Testis (tissue), 3 donors: ENCODE data around the gene SPRED1. TPM values are rescaled to one million over a fixed set of nuclear protein-coding genes. Genes with fewer than 3 reads are reported as not detected.

Experiments used
- DNase-seq: peaks from one replicate; pipeline ENCODE4 v3.0.0-alpha.2; 2019
- H3K27ac ChIP-seq, 2 donors: fragments of 200-600 bp; sonication (generic); one replicate each; pipeline ENCODE4 v1.5.1; 2019
- H3K27me3 ChIP-seq: fragments of 200-600 bp; sonication (generic); one replicate; pipeline ENCODE4 v1.5.1; 2019
- H3K36me3 ChIP-seq: fragments of 200-600 bp; sonication (generic); one replicate; pipeline ENCODE4 v1.5.1; 2017; ENCODE audit warnings: low read depth; ENCODE audit errors: missing control alignments
- H3K4me1 ChIP-seq: fragments of 200-600 bp; sonication (generic); one replicate; pipeline ENCODE4 v1.5.1; 2019
- H3K4me3 ChIP-seq, 2 donors: fragments of 200-600 bp; sonication (generic); one replicate each; pipeline ENCODE4 v1.5.1; 2017 to 2019
- H3K9me3 ChIP-seq: fragments of 200-600 bp; sonication (generic); one replicate; pipeline ENCODE4 v1.5.1; 2017
- CTCF ChIP-seq, 3 experiments: fragments of 450-650 bp in 2 of 3; fragments of 200-600 bp in 1 of 3; sonication (generic) in 1 of 3; IDR thresholded peaks; one replicate each; pipeline ENCODE4 v1.5.1; 2016 to 2019; ENCODE audit warnings: antibody characterized with exemption in 3 of 3, mild to moderate bottlenecking in 2 of 3, moderate library complexity in 1 of 3
- POLR2A ChIP-seq: fragments of 450-650 bp; IDR thresholded peaks from one replicate; pipeline ENCODE4 v1.6.1; 2017; ENCODE audit warnings: antibody characterized with exemption, mild to moderate bottlenecking, moderate library complexity
- WGBS, 2 donors: methylation state at CpG; one replicate each; pipeline ENCODE4 v1.1.5; 2018; 5-methylcytosine and 5-hydroxymethylcytosine counted together
- intact Hi-C: fragments of 100-400 bp; cut with DNase I; formaldehyde crosslinking; loops from one replicate; pipeline ENCODE4 v1.15.1; 2023; ENCODE audit warnings: low total_unique reads
- polyA plus RNA-seq: library from polyadenylated mRNA; stranded (reverse); fragments of 350-450 nt; fragmentation: Illumina TruSeq; extraction: RNeasy Lipid Tissue Mini Kit (QIAGEN cat#74804); gene quantifications from one replicate; pipeline ENCODE4 v1.2.3, GENCODE V29; 2014; ENCODE audit warnings: low read depth, low replicate concordance; ENCODE audit not compliant: insufficient read depth
- total RNA-seq, 2 donors: library from RNA; depleted of rRNA; stranded (reverse); fragments of >200 nt; gene quantifications; one replicate each; pipeline ENCODE4 v1.2.3, GENCODE V29; 2016

SPRED1 gene
- total and polyA plus RNA-seq, 3 donors from 2014 or later = 9.3 to 14.2 (median 12.9) TPM

- WGBS, 2 donors = 34 to 53% methylated on average over 2 of the region's 2 CpGs
- peak overlapping the region; percentile 3 to 44 for H3K27ac ChIP-seq
Observed at GRCh38 chr15:38398134-38398533, 145.5 kb downstream of the SPRED1 start.

GRCh38 chr15:38401106-38401505 is 148.5 kb downstream of the SPRED1 start:
- intact Hi-C loops = no loop called here
- Histone ChIP-seq H3K4me3 (no peak overlapping the region), H3K9me3 (no peaks in the 10 kb centered on the region), H3K27me3 (no peaks in the 10 kb centered on the region), H3K36me3 (no peaks in the 10 kb centered on the region), H3K4me1 (peaks cover 10% of the 10 kb centered on the region), H3K27ac (no peak overlapping the region)
- no peak for DNase-seq
- TF ChIP-seq CTCF (IDR thresholded peaks at IDR 0.05) (no peak), POLR2A (no peak)
- 72 to 73% methylated on average over 6 of the region's 6 CpGs for WGBS, 2 donors

More at GRCh38 chr15:38398134-38398533, 145.5 kb downstream of the SPRED1 start:
- Histone ChIP-seq H3K4me3 (no peak overlapping the region), H3K36me3 (no peaks in the 10 kb centered on the region), H3K27me3 (no peaks in the 10 kb centered on the region), H3K9me3 (no peaks in the 10 kb centered on the region), H3K4me1 (peaks cover 10% of the 10 kb centered on the region)
- TF ChIP-seq POLR2A = no peak
- TF ChIP-seq CTCF (IDR thresholded peaks at IDR 0.05) = no peak
- peak; percentile 52 for DNase-seq
- intact Hi-C loops = no loop called here

- H3K9me3 ChIP-seq = no peaks in the 10 kb centered on the region
- H3K4me3 ChIP-seq = no peak overlapping the region
- intact Hi-C loops = no loop called here
- DNase-seq = no peak
- WGBS, 2 donors = 67 to 77% methylated on average over 5 of the region's 5 CpGs
- no peaks in the 10 kb centered on the region for H3K27me3 ChIP-seq
- peaks cover 10% of the 10 kb centered on the region for H3K4me1 ChIP-seq
- TF ChIP-seq POLR2A = no peak
- no peak for TF ChIP-seq CTCF (IDR thresholded peaks at IDR 0.05)
- no peak overlapping the region for H3K27ac ChIP-seq
- no peaks in the 10 kb centered on the region for H3K36me3 ChIP-seq
Observed at GRCh38 chr15:38401701-38402100, 149.1 kb downstream of the SPRED1 start.

GRCh38 chr15:38406436-38406835 is 153.8 kb downstream of the SPRED1 start:
- 75 to 84% methylated on average over 7 of the region's 7 CpGs for WGBS, 2 donors
- no peak for DNase-seq
- no peak for TF ChIP-seq POLR2A
- no peak for TF ChIP-seq CTCF (IDR thresholded peaks at IDR 0.05)
- H3K36me3 ChIP-seq = no peaks in the 10 kb centered on the region
- H3K4me3 ChIP-seq = no peak overlapping the region
- H3K27me3 ChIP-seq = no peaks in the 10 kb centered on the region
- intact Hi-C loops = no loop called here
- H3K4me1 ChIP-seq = no peaks in the 10 kb centered on the region
- H3K27ac ChIP-seq = no peak overlapping the region
- no peaks in the 10 kb centered on the region for H3K9me3 ChIP-seq

Other genes with a start within 250 kb of the SPRED1 start
- 10 to 100 TPM; 15.6 to 16.1 TPM for gene FAM98B, start 201.3 kb downstream of the SPRED1 start, total RNA-seq
- gene FAM98B, start 201.3 kb downstream of the SPRED1 start, polyA plus RNA-seq = 18.4 TPM